GM12873 (cell line): ENCODE measurements around the gene ADAMTS8.

Experiments used
- TF ChIP-seq, protein P1 (sequence below): IDR thresholded peaks from 2 replicates; pipeline ENCODE4 v1.5.1; 2012; ENCODE audit warnings: low read depth, mild to moderate bottlenecking, moderate library complexity, low read length, control low read depth; ENCODE audit not compliant: insufficient read depth; ENCODE audit errors: missing control alignments

ADAMTS8 gene

DNA sequence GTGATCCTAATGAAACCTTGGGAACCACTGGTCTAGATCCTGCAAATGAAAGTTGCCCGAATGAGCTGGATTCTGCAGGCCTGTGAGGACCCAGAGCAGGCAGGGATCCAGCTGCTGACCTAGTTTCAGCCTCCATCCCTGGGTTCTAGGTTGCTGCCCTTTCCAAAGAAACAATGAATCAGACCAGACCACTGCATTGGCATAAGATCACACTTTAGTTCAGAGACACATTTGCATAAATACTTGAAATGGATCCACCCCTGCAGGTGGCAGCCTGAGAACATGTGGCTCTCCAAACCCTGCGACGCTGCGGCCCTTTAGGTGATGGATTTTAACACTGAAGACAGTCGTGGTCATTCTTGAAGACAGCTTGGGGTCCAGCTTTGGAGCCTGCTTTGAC is 23.7 kb downstream of the ADAMTS8 start:
- TF ChIP-seq, protein P1, sequence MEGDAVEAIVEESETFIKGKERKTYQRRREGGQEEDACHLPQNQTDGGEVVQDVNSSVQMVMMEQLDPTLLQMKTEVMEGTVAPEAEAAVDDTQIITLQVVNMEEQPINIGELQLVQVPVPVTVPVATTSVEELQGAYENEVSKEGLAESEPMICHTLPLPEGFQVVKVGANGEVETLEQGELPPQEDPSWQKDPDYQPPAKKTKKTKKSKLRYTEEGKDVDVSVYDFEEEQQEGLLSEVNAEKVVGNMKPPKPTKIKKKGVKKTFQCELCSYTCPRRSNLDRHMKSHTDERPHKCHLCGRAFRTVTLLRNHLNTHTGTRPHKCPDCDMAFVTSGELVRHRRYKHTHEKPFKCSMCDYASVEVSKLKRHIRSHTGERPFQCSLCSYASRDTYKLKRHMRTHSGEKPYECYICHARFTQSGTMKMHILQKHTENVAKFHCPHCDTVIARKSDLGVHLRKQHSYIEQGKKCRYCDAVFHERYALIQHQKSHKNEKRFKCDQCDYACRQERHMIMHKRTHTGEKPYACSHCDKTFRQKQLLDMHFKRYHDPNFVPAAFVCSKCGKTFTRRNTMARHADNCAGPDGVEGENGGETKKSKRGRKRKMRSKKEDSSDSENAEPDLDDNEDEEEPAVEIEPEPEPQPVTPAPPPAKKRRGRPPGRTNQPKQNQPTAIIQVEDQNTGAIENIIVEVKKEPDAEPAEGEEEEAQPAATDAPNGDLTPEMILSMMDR = no peak

DNA sequence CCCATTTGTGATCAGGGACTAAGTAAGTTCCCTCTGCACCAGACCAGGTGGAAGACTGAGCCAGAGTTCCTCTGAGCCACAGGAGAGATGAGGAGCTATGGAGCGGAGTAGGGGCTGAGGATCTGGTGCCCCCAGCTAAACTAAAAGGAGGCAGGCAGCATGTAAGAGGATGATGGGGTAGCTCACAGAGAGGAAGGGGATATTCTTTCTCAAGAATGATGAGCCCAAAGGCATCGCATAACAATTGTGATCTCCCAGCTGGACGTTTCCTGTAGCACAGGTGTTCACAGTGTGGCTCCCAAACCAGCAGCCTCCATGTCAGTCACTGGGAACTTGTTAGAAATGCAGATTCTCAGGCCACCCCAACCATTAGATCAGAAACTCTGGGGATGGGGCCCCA is 24.4 kb downstream of the ADAMTS8 start:
- TF ChIP-seq, protein P1 = no peak

DNA sequence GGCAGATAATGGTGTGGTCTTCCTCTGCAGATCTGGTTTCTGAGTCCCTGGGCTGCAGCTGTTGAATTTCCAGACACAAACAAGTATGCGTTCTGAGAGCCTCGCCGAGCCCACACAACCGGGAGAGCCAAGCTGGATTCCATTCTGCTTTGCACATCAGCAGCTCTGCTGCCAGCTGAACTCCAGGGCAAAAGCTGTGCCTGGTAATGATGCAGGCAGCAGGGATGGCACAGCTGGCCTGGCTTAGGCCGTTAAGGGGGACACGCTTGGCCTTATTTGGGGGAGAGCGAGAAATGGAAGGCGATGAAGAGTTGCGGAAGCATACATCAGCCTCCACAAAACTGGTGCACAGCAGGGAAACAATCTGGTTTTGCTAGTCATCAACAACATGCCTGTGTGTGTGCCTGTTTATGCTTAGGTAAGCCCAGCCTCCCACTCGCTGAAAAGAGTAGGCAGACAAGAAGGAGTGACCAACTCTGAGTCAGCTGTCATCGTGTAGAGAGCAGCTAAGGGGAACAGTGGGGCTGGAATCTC is 25.1 kb downstream of the ADAMTS8 start:
- TF ChIP-seq, protein P1 = no peak

DNA sequence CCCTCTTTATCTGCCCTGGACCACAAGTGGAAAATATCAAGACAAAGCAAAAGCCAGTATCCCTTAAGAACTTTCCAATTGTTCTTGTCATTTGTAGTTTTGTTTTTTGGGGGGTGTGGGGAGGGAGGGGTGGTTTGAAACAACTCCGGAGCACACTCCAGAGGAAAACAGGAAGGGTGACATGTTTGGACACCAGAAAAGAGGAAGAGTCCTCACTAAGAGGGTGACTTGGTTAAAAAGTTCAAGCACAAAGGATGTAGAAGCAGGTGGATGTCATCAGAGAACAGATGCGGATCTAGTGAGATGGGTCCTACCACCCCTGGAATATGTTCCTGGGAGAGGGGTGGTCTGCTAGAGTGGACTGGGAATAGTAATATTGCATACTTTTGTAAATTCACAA is 25.8 kb downstream of the ADAMTS8 start:
- TF ChIP-seq, protein P1 = no peak

DNA sequence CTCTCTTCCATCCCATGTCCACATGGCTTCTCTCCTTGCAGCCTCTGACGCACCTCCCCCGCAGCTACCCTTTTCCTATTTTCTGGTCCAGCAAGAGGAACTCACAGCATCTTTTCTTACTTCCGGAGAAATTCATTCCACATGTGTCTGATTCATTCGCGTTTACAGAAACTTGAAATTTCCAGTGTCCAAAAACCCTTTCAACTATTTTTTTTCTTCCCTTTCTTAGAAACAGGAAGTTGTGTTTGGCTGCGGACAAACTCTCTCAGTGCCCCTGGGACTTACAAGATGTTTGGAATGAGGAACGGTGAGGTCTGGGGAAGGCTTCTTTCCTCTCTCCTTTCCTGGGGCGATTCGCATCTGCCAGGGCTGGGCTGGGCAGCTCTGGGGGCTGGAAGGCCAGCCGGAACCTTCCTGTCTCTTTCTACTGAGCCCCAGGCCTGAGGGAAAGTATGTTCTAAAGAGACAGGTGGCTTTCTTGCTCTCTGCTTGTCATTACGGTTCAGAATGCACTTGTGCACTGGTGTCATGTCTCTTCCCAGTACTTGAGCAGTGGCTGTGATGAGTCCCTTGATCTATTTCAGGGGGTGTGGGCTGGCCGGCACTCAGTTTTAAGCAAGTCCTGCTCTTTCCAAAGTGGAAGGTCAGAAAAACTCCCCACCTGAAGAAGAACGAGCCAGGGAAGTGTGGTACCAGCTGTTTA is 27.5 kb downstream of the ADAMTS8 start:
- TF ChIP-seq, protein P1 = no peak

DNA sequence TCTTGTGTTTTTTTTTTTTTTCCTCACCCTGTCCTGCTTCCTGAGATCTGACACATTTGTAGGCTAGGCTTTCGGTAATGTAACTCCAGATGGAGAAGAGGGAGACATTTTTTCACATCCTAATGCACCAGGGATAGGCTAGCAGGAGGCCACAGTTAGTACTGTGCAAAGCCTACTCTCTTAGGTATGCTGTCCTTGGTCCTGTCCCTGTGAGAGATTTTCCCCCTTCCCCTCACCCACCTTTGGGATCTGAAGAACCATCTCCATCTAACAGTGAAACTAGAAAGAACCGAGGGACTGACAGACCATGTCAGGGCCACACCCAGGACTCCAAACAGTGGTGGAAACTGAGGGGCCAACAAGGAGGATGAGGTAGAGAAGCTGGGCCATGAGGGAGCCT is 29.2 kb downstream of the ADAMTS8 start:
- TF ChIP-seq, protein P1 = no peak

DNA sequence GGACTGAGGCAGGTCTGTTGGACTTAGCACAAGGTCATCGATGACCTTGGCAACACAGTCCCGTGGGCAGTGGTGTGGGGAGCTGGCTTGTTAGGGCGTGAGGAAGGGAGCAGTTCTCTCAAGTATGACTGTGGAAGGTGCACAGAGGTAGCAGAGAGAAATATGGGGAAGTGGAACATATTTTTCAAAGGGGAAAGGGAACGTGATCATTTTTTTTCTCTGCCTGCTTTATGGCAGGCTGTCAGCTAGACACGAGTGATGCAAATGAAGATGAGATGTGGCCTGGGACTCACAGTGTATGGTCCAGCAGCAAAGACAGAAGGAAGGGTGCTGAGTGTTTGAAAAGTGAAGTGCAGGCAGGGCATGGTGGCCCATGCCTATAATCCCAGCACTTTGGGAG is 30.6 kb downstream of the ADAMTS8 start:
- TF ChIP-seq, protein P1 = no peak
